G401 (cell line): ENCODE data around the gene DCAF8L1. TPM values are rescaled to one million over a fixed set of nuclear protein-coding genes. Genes with fewer than 3 reads are reported as not detected.

Experiments
- total RNA-seq: library from RNA; depleted of rRNA; stranded (reverse); fragments of >200 nt; shearing (Covaris generic); gene quantifications from 2 replicates; pipeline ENCODE4 v1.2.3, GENCODE V29; 2014; rRNA removed

DCAF8L1 gene
- total RNA-seq, 1 experiment from 2014 or later = not detected

Other genes with a start within 250 kb of the DCAF8L1 start
- gene MAGEB10, start 173.5 kb downstream of the DCAF8L1 start, total RNA-seq = not detected in 2 replicates